UCSD-AML1 (cell line): ENCODE data around the gene GRIK3.

Source experiments
- DNase-seq: peaks from one replicate; lab custom pipeline; 2025; ENCODE audit not compliant: unreplicated experiment; lab: John Stamatoyannopoulos, UW

Gene GRIK3

DNA sequence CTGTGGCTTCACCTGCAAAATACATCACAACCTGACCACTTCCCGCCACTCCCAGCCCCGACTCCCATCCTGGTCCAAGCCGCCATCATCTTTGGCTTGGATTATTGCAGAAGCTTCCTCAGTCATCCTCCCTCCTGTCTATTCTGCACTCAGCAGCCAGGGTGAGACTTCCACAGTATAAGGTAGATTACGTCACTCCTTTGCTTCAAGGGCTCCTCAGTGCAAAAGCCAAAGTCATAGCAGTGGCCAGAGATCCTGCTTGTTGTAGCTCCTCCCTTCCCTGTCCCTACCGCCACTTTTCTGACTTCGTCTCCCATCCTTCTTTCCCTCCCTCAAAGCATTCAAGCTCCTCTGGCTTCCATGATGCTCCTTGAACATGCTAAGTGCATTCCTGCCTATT is 152.8 kb downstream of the GRIK3 start:
- DNase-seq = no peak

DNA sequence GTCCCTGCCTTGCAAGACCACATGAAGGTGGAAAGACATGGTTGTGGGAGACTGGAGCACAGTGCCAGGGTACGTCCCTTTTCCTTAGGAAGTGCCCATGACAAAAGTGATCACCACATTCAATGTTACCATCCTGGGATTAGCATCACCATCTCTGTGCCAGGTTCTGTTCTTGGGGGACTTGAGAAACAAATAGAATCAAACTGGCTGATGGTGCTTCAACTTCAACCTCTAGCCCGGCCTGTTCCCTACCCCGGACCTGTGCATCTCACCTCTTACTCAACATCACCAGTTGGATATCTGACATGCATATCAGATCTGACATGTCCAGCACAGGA is 153.3 kb downstream of the GRIK3 start:
- no peak for DNase-seq

DNA sequence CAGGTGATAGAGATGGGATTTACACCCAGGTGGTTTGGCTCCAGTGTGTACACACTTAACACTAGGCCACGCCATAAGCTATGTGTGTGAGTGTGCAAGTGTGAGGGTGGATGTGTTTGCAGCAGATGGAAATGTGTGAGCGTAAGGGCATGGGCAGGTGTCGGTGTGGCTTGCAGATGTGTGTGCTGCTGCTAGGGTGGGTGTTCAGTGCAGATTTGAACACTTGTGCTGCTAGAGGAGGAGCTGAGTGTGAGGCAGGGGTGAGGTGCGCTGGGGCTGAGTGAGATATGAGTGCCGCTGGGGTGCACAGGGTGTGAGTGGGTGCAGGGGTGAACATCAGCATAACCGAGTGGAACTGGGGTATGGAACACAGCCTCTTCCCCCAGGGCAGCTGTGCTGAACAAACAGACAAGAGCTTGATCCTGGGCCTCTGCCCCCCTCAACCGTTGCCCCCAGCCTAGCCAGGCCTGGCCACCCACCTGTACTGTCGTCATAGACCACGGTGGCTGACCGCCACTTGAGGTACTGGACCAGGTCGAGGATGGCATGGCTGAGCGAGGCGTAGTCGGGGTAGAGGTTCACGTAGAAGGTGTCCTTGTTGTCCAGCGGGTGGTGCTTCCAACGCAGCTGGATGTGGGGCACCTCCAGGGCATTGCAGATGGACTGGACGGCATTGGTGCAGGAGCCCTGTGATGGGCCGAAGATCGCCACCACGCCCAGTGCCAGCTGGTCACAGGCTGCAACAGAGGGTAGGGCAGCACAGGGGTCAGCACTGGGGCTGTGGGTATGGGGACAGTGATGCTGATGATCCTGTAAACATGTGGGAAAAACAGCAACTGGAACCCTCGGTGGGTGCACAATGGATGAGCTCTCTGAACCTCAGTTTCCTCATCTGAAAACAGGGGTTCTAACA is 153.9 kb downstream of the GRIK3 start:
- DNase-seq = no peak

DNA sequence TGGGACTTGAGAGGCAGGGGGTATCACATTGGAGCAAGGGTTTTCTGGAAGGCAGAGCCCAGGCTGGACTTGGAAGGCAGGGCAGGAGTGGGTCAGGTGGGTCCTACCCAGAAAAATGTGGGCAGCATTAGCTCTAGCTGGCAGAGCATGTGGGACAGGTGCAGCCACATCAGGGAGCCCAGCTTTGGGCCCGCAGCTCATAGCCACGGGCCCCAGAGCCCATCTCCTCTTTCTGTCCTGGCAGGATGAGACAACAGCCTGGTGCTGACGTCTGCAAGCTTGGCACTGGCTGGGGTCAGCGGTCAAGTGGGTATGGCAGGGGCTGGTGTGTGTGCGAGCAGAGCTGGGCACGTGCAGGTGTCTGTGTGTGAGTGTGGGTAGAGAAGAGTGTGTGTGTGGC is 154.7 kb downstream of the GRIK3 start:
- DNase-seq = no peak

DNA sequence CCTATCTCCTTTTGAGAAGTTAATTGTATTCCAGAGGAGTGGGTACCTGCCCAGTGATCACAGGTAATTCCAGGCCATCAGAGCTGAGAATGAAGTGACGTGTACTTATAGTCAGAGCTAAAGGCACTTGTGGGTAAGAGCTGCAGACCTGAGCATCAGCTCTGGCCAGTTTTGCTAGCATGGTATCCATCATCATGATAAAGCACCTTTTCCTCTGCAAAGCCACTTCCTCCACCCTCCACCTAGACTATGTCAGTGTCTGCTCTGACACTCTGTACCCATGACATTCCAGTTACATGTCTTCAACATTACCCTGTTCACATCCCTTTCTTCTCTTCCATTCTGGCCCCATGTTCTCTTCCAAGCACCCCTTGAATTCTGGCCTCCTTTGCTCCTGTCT is 157.3 kb downstream of the GRIK3 start:
- no peak for DNase-seq

DNA sequence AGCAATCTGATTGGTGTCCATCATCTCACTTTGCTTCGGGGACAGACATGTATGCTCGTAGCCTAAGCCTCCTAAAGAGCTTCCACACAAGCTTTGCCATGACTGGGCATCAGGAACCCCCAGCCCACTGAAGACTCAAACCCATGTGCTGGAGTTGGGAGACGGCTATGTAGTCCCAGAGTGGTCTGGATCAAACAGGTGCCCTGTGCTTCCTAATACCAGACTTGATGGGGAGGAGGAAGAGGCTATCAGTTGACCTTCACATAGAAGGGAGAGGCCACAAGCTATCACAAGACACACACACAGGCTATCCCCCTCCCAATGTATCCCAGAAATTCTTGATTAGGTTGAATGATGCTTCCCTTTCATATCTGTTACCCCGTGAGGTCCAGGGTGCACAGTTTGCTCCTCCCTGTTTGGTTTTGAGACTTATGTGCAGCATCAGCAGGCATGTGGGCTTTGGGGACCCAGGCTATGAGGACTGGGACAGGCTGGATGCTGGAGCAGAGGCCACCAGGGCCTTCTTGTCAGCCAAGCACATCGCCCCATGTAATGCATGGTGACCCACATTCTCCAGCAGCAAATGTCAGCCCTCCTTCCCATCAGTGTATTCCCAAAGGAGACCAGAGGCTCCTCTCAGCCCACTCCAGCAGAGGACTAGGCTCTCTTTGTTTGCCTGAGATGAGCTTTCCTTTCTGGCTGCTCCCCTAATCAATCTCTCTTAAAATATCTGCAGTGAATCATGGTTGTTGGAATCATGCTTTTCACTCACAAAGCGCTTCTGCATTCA is 159.8 kb downstream of the GRIK3 start:
- DNase-seq = no peak

GRCh38 chr1:36872858-36873257 is 161.5 kb downstream of the GRIK3 start:
- DNase-seq = no peak

- DNase-seq = no peak
These were observed 162.1 kb downstream of the GRIK3 start for GRCh38 chr1:36872126-36872754.

GRCh38 chr1:36871146-36871971 is 163.0 kb downstream of the GRIK3 start:
- no peak for DNase-seq

DNA sequence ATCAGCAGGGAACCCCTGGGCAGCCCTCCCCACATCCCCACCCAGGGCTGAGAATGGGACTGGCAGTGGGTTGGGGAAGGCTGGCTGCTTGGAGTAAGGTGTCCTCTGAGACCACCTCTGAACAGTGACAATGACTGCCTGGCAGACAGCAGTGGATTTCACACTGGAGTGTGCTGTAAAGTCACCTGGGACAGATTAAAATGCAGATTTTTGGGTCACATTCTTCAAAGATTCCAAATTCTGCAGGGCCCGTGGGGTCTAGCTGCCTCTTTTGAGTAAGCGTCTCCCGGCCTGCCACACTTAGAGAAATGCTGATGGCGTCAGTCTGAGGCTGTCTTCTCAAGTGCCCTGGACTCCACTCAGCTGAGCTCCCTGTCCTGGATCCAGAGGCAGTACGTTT is 164.5 kb downstream of the GRIK3 start:
- DNase-seq = no peak

- no peak for DNase-seq
These were observed 165.3 kb downstream of the GRIK3 start for GRCh38 chr1:36869054-36869453.

DNA sequence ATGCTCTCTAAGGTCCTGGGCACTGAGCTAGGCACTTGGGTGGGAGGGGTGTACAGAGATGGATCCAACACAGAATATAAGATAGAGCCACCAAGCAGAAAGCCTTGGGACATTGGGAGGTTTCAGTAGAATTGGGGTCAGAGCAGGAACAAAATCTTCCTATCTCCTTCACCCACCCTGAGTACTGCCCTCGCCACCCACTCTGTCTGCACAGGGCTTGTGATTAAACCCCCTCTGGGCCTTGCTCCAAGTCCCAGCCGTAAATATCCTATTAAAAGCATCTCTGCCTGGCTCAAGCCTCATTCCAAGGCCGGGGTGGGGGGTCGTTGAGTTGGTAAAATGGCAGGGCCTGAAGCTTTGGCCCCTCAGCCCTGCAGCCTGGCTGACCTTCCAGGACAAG is 166.7 kb downstream of the GRIK3 start:
- DNase-seq = no peak

GRCh38 chr1:36866169-36866814 is 168.0 kb downstream of the GRIK3 start:
- no peak for DNase-seq

GRCh38 chr1:36865602-36865900 is 168.8 kb downstream of the GRIK3 start:
- no peak for DNase-seq

GRCh38 chr1:36864823-36865601 is 169.3 kb downstream of the GRIK3 start:
- DNase-seq = no peak

GRCh38 chr1:36864182-36864822 is 170.0 kb downstream of the GRIK3 start:
- DNase-seq = peak; percentile 15

- DNase-seq = no peak
These were observed 170.8 kb downstream of the GRIK3 start for GRCh38 chr1:36863500-36863899.

DNA sequence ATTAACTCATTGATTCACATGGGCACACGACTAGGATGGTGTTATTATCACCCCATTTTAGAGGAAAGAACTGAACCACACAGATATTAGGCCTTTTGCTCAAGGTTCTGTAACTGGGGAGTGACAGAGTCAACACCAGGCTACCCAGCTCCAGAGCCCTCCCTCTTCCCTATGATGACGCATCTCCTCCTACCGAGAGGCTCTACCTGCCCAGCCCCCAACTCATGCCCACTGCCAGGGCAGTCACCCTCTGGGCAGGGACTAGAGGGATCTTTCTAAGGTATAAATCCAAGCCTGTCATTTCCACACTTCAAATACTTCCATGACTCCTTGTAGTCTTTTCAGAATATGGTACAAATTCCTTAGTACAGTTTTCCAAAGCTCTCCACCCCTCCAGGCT is 171.3 kb downstream of the GRIK3 start:
- DNase-seq = no peak

GRCh38 chr1:36861375-36861774 is 172.9 kb downstream of the GRIK3 start:
- DNase-seq = no peak
